ENCODE data around the gene CHST9.

Gene CHST9

DNA sequence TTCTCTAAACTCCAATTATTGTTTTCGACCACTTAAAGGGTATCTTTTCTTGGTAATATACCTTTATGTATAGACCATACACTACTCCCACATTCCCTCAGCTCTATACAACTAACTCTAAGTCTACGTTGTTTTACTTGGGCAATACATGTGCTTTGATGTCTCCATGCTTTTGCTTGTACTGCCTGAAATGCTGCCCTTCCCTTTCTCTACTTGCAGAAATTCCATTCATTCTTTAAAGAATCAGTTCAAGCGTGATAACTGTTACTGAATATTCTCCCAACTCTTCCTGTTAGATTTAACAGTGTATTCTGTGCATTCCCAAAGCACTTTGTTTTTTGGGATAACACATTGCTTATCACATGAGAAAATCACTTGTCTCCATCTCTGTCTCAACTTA, 162.6 kb downstream of the CHST9 start:
- no peak overlapping the region for H2AFZ ChIP-seq (ENCODE audit: low read length)
- H4K20me1 ChIP-seq (ENCODE audit: insufficient read depth, low read length) = no peaks in the 10 kb centered on the region
- H3K9me3 ChIP-seq (ENCODE audit: low read length) = no peaks in the 10 kb centered on the region
- H3K9ac ChIP-seq (ENCODE audit: low read length) = no peak overlapping the region
- H3K27me3 ChIP-seq (ENCODE audit: insufficient read depth, low read length) = no peaks in the 10 kb centered on the region
- H3K27ac ChIP-seq (ENCODE audit: low read depth, low read length, poor library complexity, severe bottlenecking) = no peak overlapping the region
- H3K79me2 ChIP-seq (ENCODE audit: insufficient read depth, low read length) = no peaks in the 10 kb centered on the region
- H3K4me1 ChIP-seq (ENCODE audit: insufficient read depth, low read length, severe bottlenecking) = no peaks in the 10 kb centered on the region
- no peak overlapping the region for H3K4me2 ChIP-seq (ENCODE audit: low read length)
- TF ChIP-seq CTCF (IDR thresholded peaks at IDR 0.05; ENCODE audit: low read length) = no peak
- TF ChIP-seq EZH2 (IDR thresholded peaks at IDR 0.05; ENCODE audit: borderline replicate concordance, low read length) = no peak
- no peaks in the 10 kb centered on the region for H3K36me3 ChIP-seq (ENCODE audit: insufficient read depth, low read length)
- no peaks in the 10 kb centered on the region for H3F3A ChIP-seq (ENCODE audit: insufficient read depth, low read length)
- H3K9me2 ChIP-seq (ENCODE audit: low read depth, low read length) = no peaks in the 10 kb centered on the region
- no peak overlapping the region for H3K4me3 ChIP-seq (ENCODE audit: low read depth, low read length, poor library complexity, severe bottlenecking)

DNA sequence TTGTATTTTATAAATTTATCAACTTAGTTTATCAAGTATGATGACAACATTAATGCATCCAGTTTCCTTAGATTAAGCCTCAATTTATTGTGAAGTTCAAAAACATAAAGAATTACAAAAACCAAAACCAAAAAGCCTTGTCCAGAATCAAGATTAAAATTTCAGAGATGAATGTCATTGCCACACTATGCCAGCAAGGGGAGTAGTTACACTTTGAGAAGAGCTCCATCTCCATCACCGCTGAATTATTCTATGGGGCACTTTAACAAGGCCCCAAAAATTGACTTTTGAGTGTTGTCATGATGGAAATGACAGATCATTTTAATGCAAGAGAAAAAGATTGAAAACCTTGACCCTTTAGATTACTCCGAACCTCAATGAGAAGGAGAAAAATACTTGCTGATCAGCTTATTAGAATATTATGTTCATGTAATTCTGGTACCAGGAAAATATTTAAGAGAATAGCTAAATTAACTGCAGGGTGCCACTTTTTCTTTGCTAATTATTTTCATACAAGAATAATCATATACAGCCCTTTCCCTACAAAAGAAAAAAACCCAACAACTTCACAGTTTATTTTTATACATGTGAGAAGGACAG, 167.1 kb downstream of the CHST9 start:
- no peaks in the 10 kb centered on the region for H3K36me3 ChIP-seq (ENCODE audit: insufficient read depth, low read length)
- H3F3A ChIP-seq (ENCODE audit: insufficient read depth, low read length) = no peaks in the 10 kb centered on the region

GRCh38 chr18:27014841-27015240, 170.3 kb downstream of the CHST9 start:
- no peak overlapping the region for H2AFZ ChIP-seq (ENCODE audit: low read length)
- H3K9me3 ChIP-seq (ENCODE audit: low read length) = no peaks in the 10 kb centered on the region
- no peaks in the 10 kb centered on the region for H3K4me1 ChIP-seq (ENCODE audit: insufficient read depth, low read length, severe bottlenecking)
- H3K79me2 ChIP-seq (ENCODE audit: insufficient read depth, low read length) = no peaks in the 10 kb centered on the region
- H3K9me2 ChIP-seq (ENCODE audit: low read depth, low read length) = no peaks in the 10 kb centered on the region
- H3K27ac ChIP-seq (ENCODE audit: low read depth, low read length, poor library complexity, severe bottlenecking) = no peak overlapping the region
- H3K27me3 ChIP-seq (ENCODE audit: insufficient read depth, low read length) = no peaks in the 10 kb centered on the region
- no peak overlapping the region for H3K4me3 ChIP-seq (ENCODE audit: low read depth, low read length, poor library complexity, severe bottlenecking)
- H3F3A ChIP-seq (ENCODE audit: insufficient read depth, low read length) = no peaks in the 10 kb centered on the region
- no peaks in the 10 kb centered on the region for H4K20me1 ChIP-seq (ENCODE audit: insufficient read depth, low read length)
- H3K36me3 ChIP-seq (ENCODE audit: insufficient read depth, low read length) = no peaks in the 10 kb centered on the region
- no peak overlapping the region for H3K4me2 ChIP-seq (ENCODE audit: low read length)
- TF ChIP-seq CTCF (IDR thresholded peaks at IDR 0.05; ENCODE audit: low read length) (no peak), EZH2 (IDR thresholded peaks at IDR 0.05; ENCODE audit: borderline replicate concordance, low read length) (no peak)
- H3K9ac ChIP-seq (ENCODE audit: low read length) = no peak overlapping the region

More for the DNA sequence above, 167.1 kb downstream of the CHST9 start:
- H3K9ac ChIP-seq (ENCODE audit: low read length) = no peak overlapping the region
- no peaks in the 10 kb centered on the region for H3K9me3 ChIP-seq (ENCODE audit: low read length)
- H4K20me1 ChIP-seq (ENCODE audit: insufficient read depth, low read length) = no peaks in the 10 kb centered on the region
- H3K27me3 ChIP-seq (ENCODE audit: insufficient read depth, low read length) = no peaks in the 10 kb centered on the region
- no peaks in the 10 kb centered on the region for H3K4me1 ChIP-seq (ENCODE audit: insufficient read depth, low read length, severe bottlenecking)
- H3K4me3 ChIP-seq (ENCODE audit: low read depth, low read length, poor library complexity, severe bottlenecking) = no peak overlapping the region
- no peak overlapping the region for H3K4me2 ChIP-seq (ENCODE audit: low read length)
- no peak overlapping the region for H3K27ac ChIP-seq (ENCODE audit: low read depth, low read length, poor library complexity, severe bottlenecking)
- no peak overlapping the region for H2AFZ ChIP-seq (ENCODE audit: low read length)
- H3K79me2 ChIP-seq (ENCODE audit: insufficient read depth, low read length) = no peaks in the 10 kb centered on the region
- peak; percentile 79 for TF ChIP-seq CTCF (IDR thresholded peaks at IDR 0.05; ENCODE audit: low read length)
- TF ChIP-seq EZH2 (IDR thresholded peaks at IDR 0.05; ENCODE audit: borderline replicate concordance, low read length) = no peak
- H3K9me2 ChIP-seq (ENCODE audit: low read depth, low read length) = no peaks in the 10 kb centered on the region

All from OCI-LY1 (cell line).